IPS-NIHi11 (cell line): ENCODE results near the gene SYP.
"Not testable (repeated sequence)": the region's sequence is repeated elsewhere in the genome, so short reads cannot be mapped to it uniquely, and the experiment has no call there.

Experiments used
- DNase-seq: peaks from one replicate; pipeline ENCODE4 v3.0.0; 2012; ENCODE audit warnings: mixed read lengths, low spot score

Gene SYP

DNA sequence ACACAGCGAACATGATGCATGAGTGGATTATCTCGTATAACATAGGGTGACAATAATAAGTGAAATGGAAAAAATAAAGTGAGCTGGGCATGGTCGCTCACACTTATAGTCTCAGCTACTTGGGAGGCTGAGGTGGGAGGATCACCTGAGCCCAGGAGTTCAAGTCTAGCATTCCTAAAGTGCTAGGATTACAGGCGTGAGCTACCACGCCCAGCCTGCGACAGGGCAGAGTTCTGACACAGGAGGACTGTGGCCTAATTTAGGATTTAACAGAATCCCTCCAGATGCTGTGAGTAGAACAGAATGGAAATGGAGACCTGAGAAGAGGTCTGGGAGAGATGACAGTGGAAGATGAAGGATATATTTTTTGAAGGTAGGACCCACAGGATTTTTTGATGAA, 10.4 kb downstream of the SYP start:
- DNase-seq: no peak

- no peak for DNase-seq
These were observed 11.4 kb downstream of the SYP start for GRCh38 chrX:49188468-49189076.

DNA sequence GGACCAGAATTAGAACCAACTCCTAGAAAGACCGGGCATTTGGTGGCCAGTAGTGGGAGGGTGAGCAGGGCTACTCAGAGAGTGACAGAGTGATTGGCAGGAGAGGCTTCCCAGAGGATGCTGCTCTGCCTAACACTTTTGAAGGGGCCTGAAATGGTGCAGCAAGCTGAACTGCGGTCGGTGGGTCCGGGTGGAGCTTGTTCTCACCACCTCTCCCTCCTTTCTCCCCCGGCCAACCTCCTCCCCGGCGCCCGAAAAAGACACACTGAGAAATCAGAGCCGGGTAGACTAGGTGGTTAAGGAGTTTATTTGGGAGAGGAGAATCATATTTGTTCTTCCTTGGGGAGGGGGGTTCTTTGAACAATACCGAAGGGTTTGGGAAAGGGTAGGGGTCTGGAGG, 12.5 kb downstream of the SYP start:
- no peak for DNase-seq

- DNase-seq: no peak
These were observed 13.0 kb downstream of the SYP start for GRCh38 chrX:49187028-49187394.

GRCh38 chrX:49186125-49187027, 13.6 kb downstream of the SYP start, which contains the start of gene PRICKLE3:
Gene PRICKLE3 (minus strand): TSS chrX:49186373. CDS start chrX:49186297, 76 bp downstream.
- DNase-seq: peak; percentile 32

DNA sequence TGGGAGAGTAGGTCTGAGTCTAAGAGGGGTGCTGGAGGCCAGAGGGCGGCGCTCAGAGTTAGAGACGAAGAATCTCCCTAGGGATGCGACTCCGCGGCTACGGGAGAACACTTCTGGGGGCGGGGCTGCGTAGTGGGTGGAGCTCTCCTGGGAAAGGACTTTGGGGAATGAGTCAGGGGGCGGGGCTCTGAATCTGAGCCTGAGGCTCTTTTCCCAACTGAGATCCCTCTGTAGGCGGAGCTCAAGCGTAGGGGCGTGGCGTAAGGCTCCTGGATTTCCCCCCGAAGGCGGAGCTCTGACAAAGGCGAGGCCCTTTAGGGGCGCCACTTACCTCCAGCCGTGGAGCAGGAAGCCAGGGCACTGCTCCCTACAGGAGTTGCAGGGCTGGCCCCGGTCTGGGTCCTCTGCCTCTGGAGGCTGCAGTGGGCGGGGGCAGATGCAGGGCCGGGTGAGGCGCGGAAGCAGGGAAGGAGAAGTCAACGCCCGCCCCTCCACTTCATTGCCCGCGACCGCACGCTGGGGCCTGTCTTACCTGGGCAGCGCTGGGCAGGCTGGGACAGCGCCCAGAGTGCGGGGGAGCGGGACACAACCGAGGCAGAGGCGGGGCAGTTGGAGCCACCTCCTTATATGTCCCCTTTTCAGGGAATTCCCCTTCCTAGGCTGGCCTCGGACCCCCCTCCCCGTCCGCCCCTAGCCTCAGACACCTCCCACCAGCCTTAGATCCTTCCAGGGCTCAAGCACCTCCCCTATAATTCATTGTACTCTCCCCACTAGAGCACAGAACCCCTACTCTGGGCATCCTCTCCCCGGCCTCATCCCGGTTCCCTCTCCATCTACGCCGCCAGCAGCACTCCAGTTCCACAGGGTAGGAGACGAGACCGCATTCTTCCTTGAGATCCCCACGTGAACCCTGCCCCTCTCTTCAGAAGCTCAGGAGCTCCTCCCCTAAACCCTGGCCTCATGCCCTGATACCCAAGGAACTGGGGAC, 15.4 kb downstream of the SYP start:
- peak; percentile 70 for DNase-seq

GRCh38 chrX:49183701-49184281, 16.2 kb downstream of the SYP start:
- no peak for DNase-seq

DNA sequence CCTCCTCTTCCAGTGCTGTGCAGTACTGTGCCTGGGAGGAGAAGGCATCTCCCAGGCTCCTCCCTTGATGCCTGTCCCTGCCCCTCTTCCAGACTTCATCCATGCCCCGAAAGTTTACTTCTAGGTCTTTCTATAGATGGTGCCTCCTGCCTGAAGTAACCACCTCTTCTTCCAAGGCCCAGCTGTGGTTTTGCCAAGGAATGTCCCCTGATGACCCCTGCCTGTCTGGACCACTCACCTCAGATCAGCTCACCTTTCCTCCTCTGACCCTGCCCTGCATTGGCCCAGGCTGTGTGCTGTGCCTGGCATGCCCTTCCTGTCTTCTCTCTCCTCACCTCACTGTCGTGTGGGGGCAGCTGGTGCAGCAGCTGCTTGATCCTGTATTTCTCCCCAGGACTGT, 20.6 kb downstream of the SYP start:
- DNase-seq: no peak

- no peak for DNase-seq
These were observed 21.5 kb downstream of the SYP start for GRCh38 chrX:49178537-49178936.

DNA sequence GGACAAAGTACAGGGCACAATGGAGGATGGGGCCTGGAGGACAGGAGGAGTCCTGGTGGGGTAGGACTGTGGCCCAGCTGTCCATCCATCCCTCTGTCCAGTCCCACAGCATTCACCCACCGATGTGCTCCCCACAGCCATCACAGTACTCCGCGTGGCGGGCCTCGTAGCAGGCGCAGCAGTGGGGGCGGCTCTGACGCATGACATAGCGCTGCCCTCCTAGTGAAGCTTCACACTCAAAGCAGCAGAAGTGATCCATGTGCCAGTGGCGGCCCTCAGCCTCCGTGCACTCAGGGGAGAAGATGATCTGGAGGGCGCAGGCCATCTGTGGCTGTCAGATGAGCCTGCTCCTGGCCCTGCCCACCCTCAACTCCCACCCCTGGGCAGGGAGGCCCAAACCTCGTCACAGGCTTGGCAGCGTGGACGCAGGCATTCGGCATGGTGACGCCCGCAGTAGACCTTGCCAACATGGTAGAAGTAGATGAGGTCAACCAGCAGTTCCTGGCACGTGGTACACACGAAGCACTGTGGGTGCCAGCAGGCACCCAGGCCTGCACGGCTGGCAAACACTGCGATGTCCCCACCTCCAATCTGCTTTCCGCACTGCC, 22.0 kb downstream of the SYP start:
- no peak for DNase-seq

DNA sequence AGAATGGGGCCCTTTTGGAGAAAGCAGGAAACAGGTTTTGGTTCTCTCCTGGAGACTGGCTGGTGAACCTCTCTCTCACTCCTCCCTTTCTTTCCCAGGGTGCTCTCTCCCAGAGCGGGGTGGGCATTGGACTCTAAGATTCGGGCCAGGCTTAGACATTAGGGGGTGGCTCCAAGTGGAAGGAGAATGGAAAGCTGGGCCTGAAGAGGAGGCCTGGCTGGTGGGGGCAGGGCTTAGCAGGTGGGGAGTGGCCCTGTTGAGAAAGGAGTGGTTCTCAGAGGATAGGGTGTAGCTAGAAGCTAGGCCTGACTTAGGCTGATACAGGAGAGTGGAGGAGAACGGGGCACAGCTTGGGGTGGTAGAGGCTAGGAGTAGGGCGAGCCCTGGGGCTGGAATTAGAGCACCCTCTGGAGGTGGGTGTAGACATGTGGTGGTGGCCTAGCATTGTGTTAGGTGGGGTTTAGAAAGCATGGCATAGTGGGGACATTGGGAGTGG, 22.6 kb downstream of the SYP start:
- DNase-seq: no peak

GRCh38 chrX:49176421-49177326, 23.3 kb downstream of the SYP start:
- no peak for DNase-seq

DNA sequence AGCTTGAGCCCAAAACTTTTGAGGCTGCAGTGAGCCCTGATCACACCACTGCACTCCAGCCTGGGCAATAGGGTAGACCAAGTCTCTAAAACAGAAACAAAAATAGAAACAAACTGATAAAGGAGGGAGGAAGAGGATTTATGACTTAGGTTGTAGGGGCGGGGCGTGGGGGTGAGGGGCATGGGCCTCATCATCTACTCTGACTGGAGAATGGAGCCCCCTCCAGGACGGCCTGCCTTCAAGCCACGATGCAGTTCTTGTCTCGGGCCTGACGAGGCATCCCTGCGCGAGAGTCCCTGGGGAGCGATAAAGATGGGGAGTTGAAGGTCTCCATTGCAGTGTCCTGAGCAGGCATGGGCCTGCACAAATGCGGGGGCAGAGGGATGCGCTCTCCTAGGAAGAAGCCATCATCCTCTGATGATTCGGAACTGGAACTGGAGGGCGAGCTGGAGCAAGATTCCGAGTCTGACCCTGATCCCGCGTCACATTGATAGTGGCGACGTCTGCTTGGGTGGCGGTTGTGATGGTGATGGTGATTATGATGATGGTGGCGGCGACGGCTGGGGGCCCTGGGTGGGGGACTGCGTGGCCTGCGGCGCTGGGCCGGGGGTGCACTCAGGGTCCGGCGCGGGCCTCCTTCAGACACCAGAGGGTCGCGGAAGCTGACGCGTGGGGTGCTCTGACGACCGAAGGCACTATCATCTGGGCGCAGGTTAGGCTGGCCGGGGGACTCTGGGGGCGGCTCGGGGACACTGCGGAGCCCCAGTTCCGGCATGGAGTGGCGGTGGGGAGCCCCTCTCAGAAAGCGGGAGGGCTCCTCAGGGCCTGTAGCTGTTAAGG, 24.3 kb downstream of the SYP start:
- no peak for DNase-seq

GRCh38 chrX:49174723-49175122, 25.3 kb downstream of the SYP start:
- DNase-seq: no peak

DNA sequence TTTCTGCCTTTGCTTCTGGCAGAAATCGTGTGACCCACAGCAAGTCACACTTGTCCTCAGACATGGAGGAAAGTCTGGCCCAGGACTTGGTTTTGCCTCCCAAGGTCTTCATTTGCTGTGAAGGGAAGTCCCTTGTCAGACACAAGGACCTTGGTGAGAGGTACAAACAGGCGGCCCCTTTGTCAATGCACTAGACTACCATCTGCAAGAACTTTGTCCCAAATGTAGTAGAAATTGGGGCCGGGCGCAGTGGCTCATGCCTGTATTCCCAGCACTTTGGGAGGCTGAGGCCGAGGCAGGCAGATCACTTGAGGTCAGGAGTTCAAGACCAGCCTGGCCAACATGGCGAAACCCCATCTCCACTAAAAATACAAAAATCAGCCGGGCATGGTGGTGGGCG, 26.4 kb downstream of the SYP start:
- not testable (repeated sequence) for DNase-seq

- no peak for DNase-seq
These were observed 27.7 kb downstream of the SYP start for GRCh38 chrX:49172280-49172780.

- no peak for DNase-seq
These were observed 28.2 kb downstream of the SYP start, which contains the start of gene PLP2 for GRCh38 chrX:49171752-49172279. Gene PLP2 (plus strand): TSS chrX:49171898. CDS start chrX:49172001, 103 bp downstream.

DNA sequence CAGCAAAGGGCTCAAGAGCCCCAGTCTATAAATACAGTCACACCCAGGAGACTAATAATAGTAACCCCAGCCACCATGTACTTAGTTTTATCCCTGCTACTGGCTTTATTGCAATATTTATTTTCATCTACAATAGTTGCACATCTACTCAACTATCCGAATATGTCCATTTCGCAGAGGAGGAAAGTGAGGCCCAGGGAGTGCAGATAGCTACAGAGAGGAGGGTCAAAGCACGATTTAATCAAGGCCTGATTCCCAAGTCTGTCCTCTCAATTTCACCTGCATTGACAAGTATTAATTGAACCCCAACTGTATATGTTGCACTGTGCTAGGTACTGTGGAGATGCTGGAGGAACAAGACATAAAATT, 32.3 kb downstream of the SYP start:
- no peak for DNase-seq
